Measurements from ENCODE around the gene C22orf23. TPM values are rescaled to one million over a fixed set of nuclear protein-coding genes. Genes with fewer than 3 reads are reported as not detected.
A peak's percentile ranks its signal among the peaks of the same experiment; 100 is the strongest.

Gene C22orf23
- total RNA-seq, 4 donors from 2014 or later: 0.59 to 1.7 (median 0.73) TPM

- Histone ChIP-seq H3K4me3 (replicated peaks in 1 of 3) (peak within 1 kb of the TSS; percentile 11 to 69 (median 65)), H3K36me3 (no peaks in the 10 kb centered on the region), H3K9me3 (no peaks in the 10 kb centered on the region), H3K27me3 (no peaks in the 10 kb centered on the region), H3K4me1 (peaks cover 14 to 26% of the 10 kb centered on the region in 2 donors), H3K27ac (peak within 1 kb of the TSS; percentile 53 to 79 (median 65))
- intact Hi-C loops (cut with DNase I): no loop called here
- peak; percentile 81 to 82 for DNase-seq
- 12 to 38% methylated on average over 14 to 31 of the region's 90 CpGs for WGBS, 2 donors
- TF ChIP-seq CTCF (IDR thresholded peaks at IDR 0.05): peak in 3 of 6 experiments; percentile 36 to 51 (median 50)
- TF ChIP-seq POLR2A (IDR thresholded peaks at IDR 0.05): peak in 1 of 2 donors; percentile 70
Observed at GRCh38 chr22:37905534-37906363, 47.7 kb downstream of the C22orf23 start, which contains the start of gene MICALL1. Gene MICALL1 (plus strand): TSS chr22:37906297. CDS start chr22:37906423, 126 bp downstream.

- Histone ChIP-seq H3K4me3 (replicated peaks in 1 of 3) (peak overlapping the region in 1 of 3 donors; percentile 69), H3K27me3 (no peaks in the 10 kb centered on the region), H3K36me3 (no peaks in the 10 kb centered on the region), H3K4me1 (peaks cover 14 to 21% of the 10 kb centered on the region in 2 donors), H3K9me3 (no peaks in the 10 kb centered on the region), H3K27ac (peak overlapping the region; percentile 18 to 69 (median 65))
- intact Hi-C loops (cut with DNase I): loop anchor here (5.0 kb wide), 1 partner anchor 42 kb away; no protein-coding TSS in a partner anchor
- peak in 1 of 2 donors; percentile 22 for DNase-seq
- 84 to 89% methylated on average over 10 of the region's 10 CpGs for WGBS, 2 donors
- TF ChIP-seq CTCF (IDR thresholded peaks at IDR 0.05) (no peak), POLR2A (IDR thresholded peaks at IDR 0.05) (no peak)
Observed at GRCh38 chr22:37904572-37905533, 48.5 kb downstream of the C22orf23 start.

- H3K36me3 ChIP-seq: no peaks in the 10 kb centered on the region
- H3K4me1 ChIP-seq: peaks cover 31 to 50% of the 10 kb centered on the region in 2 donors
- peak; percentile 90 to 92 for DNase-seq
- H3K27me3 ChIP-seq: no peaks in the 10 kb centered on the region
- TF ChIP-seq POLR2A (IDR thresholded peaks at IDR 0.05) (peak in 1 of 2 donors; percentile 47), CTCF (IDR thresholded peaks at IDR 0.05) (no peak)
- H3K9me3 ChIP-seq: no peaks in the 10 kb centered on the region
- H3K4me3 ChIP-seq (replicated peaks in 1 of 3): no peak overlapping the region
- H3K27ac ChIP-seq: peak overlapping the region; percentile 84 to 91 (median 87)
- intact Hi-C loops (cut with DNase I): no loop called here
- 17 to 47% methylated on average over 1 to 8 of the region's 9 CpGs for WGBS, 2 donors
Observed at GRCh38 chr22:37898441-37899181, 54.8 kb downstream of the C22orf23 start.

- Histone ChIP-seq H3K9me3 (no peaks in the 10 kb centered on the region), H3K27me3 (no peaks in the 10 kb centered on the region), H3K27ac (peak overlapping the region; percentile 84 to 91 (median 87)), H3K36me3 (no peaks in the 10 kb centered on the region), H3K4me1 (peaks cover 39 to 58% of the 10 kb centered on the region in 2 donors), H3K4me3 (replicated peaks in 1 of 3) (no peak overlapping the region)
- intact Hi-C loops (cut with DNase I): no loop called here
- no peak for DNase-seq
- TF ChIP-seq POLR2A (IDR thresholded peaks at IDR 0.05) (no peak), CTCF (IDR thresholded peaks at IDR 0.05) (no peak)
- 73 to 81% methylated on average over 2 of the region's 2 CpGs for WGBS, 2 donors
Observed at GRCh38 chr22:37897807-37898206, 55.6 kb downstream of the C22orf23 start.
